ENCODE results near the gene WNT9A. TPM values are rescaled to one million over a fixed set of nuclear protein-coding genes. Genes with fewer than 3 reads are reported as not detected.

Gene WNT9A
- total RNA-seq, 6 donors from 2014 or later: 4.2 to 15.5 (median 10.9) TPM

GRCh38 chr1:227918736-227919135, 29.0 kb downstream of the WNT9A start:
- TF ChIP-seq EP300 (IDR thresholded peaks at IDR 0.05) (no peak), POLR2AphosphoS5 (IDR thresholded peaks at IDR 0.05) (no peak), CTCF (IDR thresholded peaks at IDR 0.05) (no peak), POLR2A (IDR thresholded peaks at IDR 0.05) (no peak)

GRCh38 chr1:227918083-227918700, 29.5 kb downstream of the WNT9A start:
- Histone ChIP-seq H3K4me1 (no peaks in the 10 kb centered on the region), H3K27ac (no peak overlapping the region), H3K27me3 (no peaks in the 10 kb centered on the region), H3K36me3 (peaks cover 0 to 8% (median 3%) of the 10 kb centered on the region in 4 donors), H3K9me3 (no peaks in the 10 kb centered on the region), H3K4me3 (no peak overlapping the region)
- TF ChIP-seq CTCF (IDR thresholded peaks at IDR 0.05) (no peak), EP300 (IDR thresholded peaks at IDR 0.05) (no peak), POLR2AphosphoS5 (IDR thresholded peaks at IDR 0.05) (no peak), POLR2A (IDR thresholded peaks at IDR 0.05) (no peak)
- no peak for ATAC-seq (ENCODE audit: low FRiP score in 2 of 2)
- WGBS, 2 donors: 84 to 88% methylated on average over 5 of the region's 5 CpGs
- no peak for DNase-seq

More at GRCh38 chr1:227918736-227919135, 29.0 kb downstream of the WNT9A start:
- 92 to 93% methylated on average over 8 to 9 of the region's 9 CpGs for WGBS, 2 donors
- no peaks in the 10 kb centered on the region for H3K27me3 ChIP-seq
- H3K36me3 ChIP-seq: peaks cover 0 to 8% (median 3%) of the 10 kb centered on the region in 4 donors
- ATAC-seq (ENCODE audit: low FRiP score in 2 of 2) (no peak), DNase-seq (no peak)
- no peaks in the 10 kb centered on the region for H3K4me1 ChIP-seq
- H3K9me3 ChIP-seq: no peaks in the 10 kb centered on the region
- H3K4me3 ChIP-seq: no peak overlapping the region
- no peak overlapping the region for H3K27ac ChIP-seq

GRCh38 chr1:227917081-227917950, 30.4 kb downstream of the WNT9A start:
- H3K4me3 ChIP-seq: no peak overlapping the region
- H3K27ac ChIP-seq: no peak overlapping the region
- DNase-seq: peak in 1 of 2 donors; percentile 73
- ATAC-seq (ENCODE audit: low FRiP score in 2 of 2): no peak
- WGBS, 2 donors: 59 to 72% methylated on average over 12 to 14 of the region's 15 CpGs
- TF ChIP-seq POLR2A (IDR thresholded peaks at IDR 0.05) (no peak), EP300 (IDR thresholded peaks at IDR 0.05) (no peak), POLR2AphosphoS5 (IDR thresholded peaks at IDR 0.05) (no peak), CTCF (IDR thresholded peaks at IDR 0.05) (no peak)
- H3K27me3 ChIP-seq: no peaks in the 10 kb centered on the region
- no peaks in the 10 kb centered on the region for H3K9me3 ChIP-seq
- peaks cover 0 to 8% (median 3%) of the 10 kb centered on the region in 4 donors for H3K36me3 ChIP-seq
- H3K4me1 ChIP-seq: no peaks in the 10 kb centered on the region

GRCh38 chr1:227916655-227917054, 31.1 kb downstream of the WNT9A start:
- H3K27me3 ChIP-seq: no peaks in the 10 kb centered on the region
- 85 to 92% methylated on average over 2 to 4 of the region's 4 CpGs for WGBS, 2 donors
- no peak for TF ChIP-seq EP300 (IDR thresholded peaks at IDR 0.05)
- no peak for TF ChIP-seq CTCF (IDR thresholded peaks at IDR 0.05)
- no peak for TF ChIP-seq POLR2A (IDR thresholded peaks at IDR 0.05)
- no peak for TF ChIP-seq POLR2AphosphoS5 (IDR thresholded peaks at IDR 0.05)
- no peak overlapping the region for H3K4me3 ChIP-seq
- ATAC-seq (ENCODE audit: low FRiP score in 2 of 2) (no peak), DNase-seq (no peak)
- no peaks in the 10 kb centered on the region for H3K9me3 ChIP-seq
- H3K36me3 ChIP-seq: peaks cover 0 to 8% (median 3%) of the 10 kb centered on the region in 4 donors
- H3K4me1 ChIP-seq: no peaks in the 10 kb centered on the region
- H3K27ac ChIP-seq: no peak overlapping the region

Measured in upper lobe of left lung (tissue), 6 donors.